ENCODE data around the gene FREY1. TPM values are rescaled to one million over a fixed set of nuclear protein-coding genes. Genes with fewer than 3 reads are reported as not detected.

Gene FREY1
- total RNA-seq, 1 donor from 2014 or later, result not detected

- DNase-seq (ENCODE audit: low spot score), result no peak
Measured at GRCh38 chr11:45895553-45896259, 11.4 kb downstream of the FREY1 start.

- DNase-seq (ENCODE audit: low spot score), result no peak
Measured at GRCh38 chr11:45894555-45895247, 12.4 kb downstream of the FREY1 start.

GRCh38 chr11:45892856-45893255, 14.2 kb downstream of the FREY1 start:
- DNase-seq (ENCODE audit: low spot score), result no peak

- no peak for DNase-seq (ENCODE audit: low spot score)
Measured at GRCh38 chr11:45890886-45891550, 16.1 kb downstream of the FREY1 start.

- DNase-seq (ENCODE audit: low spot score), result no peak
Measured at GRCh38 chr11:45889966-45890365, 17.1 kb downstream of the FREY1 start.

- no peak for DNase-seq (ENCODE audit: low spot score)
Measured at GRCh38 chr11:45889555-45889954, 17.5 kb downstream of the FREY1 start.

- no peak for DNase-seq (ENCODE audit: low spot score)
Measured at GRCh38 chr11:45887587-45887986, 19.5 kb downstream of the FREY1 start.

- no peak for DNase-seq (ENCODE audit: low spot score)
Measured at GRCh38 chr11:45886816-45887520, 20.1 kb downstream of the FREY1 start.

GRCh38 chr11:45885921-45886721, 20.9 kb downstream of the FREY1 start:
- DNase-seq (ENCODE audit: low spot score), result no peak

- DNase-seq (ENCODE audit: low spot score), result no peak
Measured at GRCh38 chr11:45885274-45885920, 21.7 kb downstream of the FREY1 start, which contains the start of gene MAPK8IP1. Gene MAPK8IP1 (plus strand): TSS chr11:45885651. CDS start chr11:45885821, 170 bp downstream.

GRCh38 chr11:45884596-45885185, 22.4 kb downstream of the FREY1 start:
- DNase-seq (ENCODE audit: low spot score), result no peak

GRCh38 chr11:45881708-45882368, 25.2 kb downstream of the FREY1 start:
- no peak for DNase-seq (ENCODE audit: low spot score)

GRCh38 chr11:45880772-45881570, 26.1 kb downstream of the FREY1 start:
- DNase-seq (ENCODE audit: low spot score), result no peak

GRCh38 chr11:45879803-45880686, 27.0 kb downstream of the FREY1 start:
- peak; percentile 46 for DNase-seq (ENCODE audit: low spot score)

GRCh38 chr11:45877845-45878244, 29.2 kb downstream of the FREY1 start:
- no peak for DNase-seq (ENCODE audit: low spot score)

- DNase-seq (ENCODE audit: low spot score), result no peak
Measured at GRCh38 chr11:45877221-45877620, 29.9 kb downstream of the FREY1 start.

GRCh38 chr11:45876401-45876800, 30.7 kb downstream of the FREY1 start:
- no peak for DNase-seq (ENCODE audit: low spot score)

Data from umbilical cord (tissue), 2 donors.